HG02938 (cell line): Measurements from ENCODE around the gene CSRP2.

Source experiments
- ATAC-seq: cut with Tn5 transposase; IDR thresholded peaks from one replicate; pipeline ENCODE4 v1.9.1; 2021; ENCODE audit warnings: mild to moderate bottlenecking, moderate library complexity; ENCODE audit not compliant: unreplicated experiment

The CSRP2 gene

GRCh38 chr12:76895796-76896195 lies 17.0 kb upstream of the CSRP2 start:
- no peak for ATAC-seq

GRCh38 chr12:76891609-76892008 lies 12.8 kb upstream of the CSRP2 start:
- no peak for ATAC-seq

GRCh38 chr12:76890151-76891143 lies 11.6 kb upstream of the CSRP2 start:
- no peak for ATAC-seq

GRCh38 chr12:76888775-76889174 lies 10.0 kb upstream of the CSRP2 start:
- no peak for ATAC-seq

GRCh38 chr12:76883811-76884210 lies 5.0 kb upstream of the CSRP2 start:
- no peak for ATAC-seq

- no peak for ATAC-seq
These were observed 4.3 kb upstream of the CSRP2 start for GRCh38 chr12:76883151-76883550.

GRCh38 chr12:76882367-76882766 lies 3.5 kb upstream of the CSRP2 start:
- no peak for ATAC-seq

GRCh38 chr12:76881142-76881541 lies 2.3 kb upstream of the CSRP2 start:
- ATAC-seq = no peak

- ATAC-seq = no peak
These were observed 1.8 kb upstream of the CSRP2 start for GRCh38 chr12:76880519-76881023.

- ATAC-seq = no peak
These were observed 1.1 kb upstream of the CSRP2 start for GRCh38 chr12:76879710-76880518.

- ATAC-seq = peak; percentile 37
These were observed 520 bp downstream of the CSRP2 start for GRCh38 chr12:76878099-76878898.

- ATAC-seq = no peak
These were observed 2.1 kb downstream of the CSRP2 start for GRCh38 chr12:76876696-76877229.

GRCh38 chr12:76874491-76875190 lies 4.2 kb downstream of the CSRP2 start:
- ATAC-seq = no peak

- no peak for ATAC-seq
These were observed 4.8 kb downstream of the CSRP2 start for GRCh38 chr12:76874027-76874426.

- no peak for ATAC-seq
These were observed 6.4 kb downstream of the CSRP2 start for GRCh38 chr12:76872415-76872814.

- no peak for ATAC-seq
These were observed 7.1 kb downstream of the CSRP2 start for GRCh38 chr12:76871742-76872141.

- ATAC-seq = no peak
These were observed 7.7 kb downstream of the CSRP2 start for GRCh38 chr12:76871082-76871481.

GRCh38 chr12:76866726-76867125 lies 12.1 kb downstream of the CSRP2 start:
- ATAC-seq = no peak

GRCh38 chr12:76866151-76866567 lies 12.7 kb downstream of the CSRP2 start:
- ATAC-seq = no peak
